Brain microvascular endothelial cell (primary cell): ENCODE data around the gene PEF1.
A peak's percentile ranks its signal among the peaks of the same experiment; 100 is the strongest.

Experiments
- DNase-seq: peaks from one replicate; pipeline ENCODE4 v3.0.0-alpha.2; 2020
- H3K27ac ChIP-seq: fragments of 250-450 bp; sonication (Bioruptor Pico); 2 replicates; pipeline ENCODE4 v1.5.1; 2020; ENCODE audit warnings: mild to moderate bottlenecking, moderate library complexity
- H3K27me3 ChIP-seq: fragments of 250-450 bp; sonication (Bioruptor Pico); replicated peaks from 2 replicates; pipeline ENCODE4 v1.5.1; 2020; ENCODE audit warnings: mild to moderate bottlenecking
- H3K36me3 ChIP-seq: fragments of 250-450 bp; sonication (Bioruptor Pico); replicated peaks from 2 replicates; pipeline ENCODE4 v1.5.1; 2020; ENCODE audit warnings: mild to moderate bottlenecking
- H3K4me3 ChIP-seq: 2 replicates; pipeline ENCODE4 v1.5.1; 2011; ENCODE audit warnings: low read depth, mild to moderate bottlenecking, control low read depth, low read length, moderate library complexity
- CTCF ChIP-seq: IDR thresholded peaks from 2 replicates; pipeline ENCODE4 v1.5.1; 2011; ENCODE audit warnings: low read depth, mild to moderate bottlenecking, moderate library complexity, low read length, control low read depth, inconsistent platforms; ENCODE audit errors: missing control alignments
- in situ Hi-C: cut with HindIII; loops from 2 replicates; pipeline ENCODE4 v1.10.0; 2017; ENCODE audit warnings: low sequenced_read_pairs, low pct_ligation_motif_present

The PEF1 gene

GRCh38 chr1:31615939-31616338 is 28.7 kb downstream of the PEF1 start:
- TF ChIP-seq CTCF = no peak
- in situ Hi-C loops = no loop called here

GRCh38 chr1:31615414-31615813 is 29.3 kb downstream of the PEF1 start:
- in situ Hi-C loops = no loop called here
- DNase-seq = no peak
- Histone ChIP-seq H3K4me3 (no peak overlapping the region), H3K27ac (no peak overlapping the region), H3K36me3 (no peaks in the 10 kb centered on the region), H3K27me3 (peaks cover 3% of the 10 kb centered on the region)
- TF ChIP-seq CTCF = no peak

More at GRCh38 chr1:31615939-31616338, 28.7 kb downstream of the PEF1 start:
- H3K27ac ChIP-seq = no peak overlapping the region
- DNase-seq = no peak
- H3K27me3 ChIP-seq = peaks cover 3% of the 10 kb centered on the region
- H3K4me3 ChIP-seq = no peak overlapping the region
- no peaks in the 10 kb centered on the region for H3K36me3 ChIP-seq

GRCh38 chr1:31614414-31615005 is 30.2 kb downstream of the PEF1 start:
- no peak for DNase-seq
- Histone ChIP-seq H3K27me3 (peaks cover 3% of the 10 kb centered on the region), H3K27ac (no peak overlapping the region), H3K4me3 (no peak overlapping the region), H3K36me3 (no peaks in the 10 kb centered on the region)
- in situ Hi-C loops = no loop called here
- no peak for TF ChIP-seq CTCF

GRCh38 chr1:31609514-31610118 is 35.1 kb downstream of the PEF1 start:
- in situ Hi-C loops = no loop called here
- no peak for TF ChIP-seq CTCF
- Histone ChIP-seq H3K36me3 (no peaks in the 10 kb centered on the region), H3K27ac (no peak overlapping the region), H3K27me3 (no peaks in the 10 kb centered on the region), H3K4me3 (no peak overlapping the region)
- no peak for DNase-seq

- no peak overlapping the region for H3K27ac ChIP-seq
- no peaks in the 10 kb centered on the region for H3K27me3 ChIP-seq
- no peak for TF ChIP-seq CTCF
- DNase-seq = no peak
- in situ Hi-C loops = no loop called here
- H3K36me3 ChIP-seq = no peaks in the 10 kb centered on the region
- no peak overlapping the region for H3K4me3 ChIP-seq
These were observed 37.3 kb downstream of the PEF1 start for GRCh38 chr1:31607360-31607759.

- no peaks in the 10 kb centered on the region for H3K36me3 ChIP-seq
- DNase-seq = peak; percentile 78
- H3K4me3 ChIP-seq = no peak overlapping the region
- in situ Hi-C loops = no loop called here
- TF ChIP-seq CTCF = no peak
- H3K27me3 ChIP-seq = no peaks in the 10 kb centered on the region
- H3K27ac ChIP-seq = peak overlapping the region; percentile 18
These were observed 38.7 kb downstream of the PEF1 start for GRCh38 chr1:31605908-31606427.
